BLaER1 treated with 17β-estradiol and CSF1 and Interleukin-3, amounts not matched to agents 10 nM and 100 nM (cell line): ENCODE measurements around the gene SLC28A1.
"Not testable (repeated sequence)": the region's sequence is repeated elsewhere in the genome, so short reads cannot be mapped to it uniquely, and the experiment has no call there.

ENCODE experiments used
- H3K27ac ChIP-seq, 11 experiments: shearing (Covaris generic); formaldehyde crosslinking; 2 replicates each; pipeline ENCODE4 v1.8.1; 2022
- H3K27me3 ChIP-seq, 11 experiments: shearing (Covaris generic); formaldehyde crosslinking; 2 replicates each; pipeline ENCODE4 v1.8.1; 2022
- H3K36me3 ChIP-seq, 11 experiments: shearing (Covaris generic); formaldehyde crosslinking; 2 replicates each; pipeline ENCODE4 v1.8.1; 2022
- H3K4me1 ChIP-seq, 10 experiments: shearing (Covaris generic); formaldehyde crosslinking; 2 replicates each; pipeline ENCODE4 v1.8.1; 2022
- H3K4me2 ChIP-seq, 11 experiments: shearing (Covaris generic); formaldehyde crosslinking; 2 replicates each; pipeline ENCODE4 v1.8.1; 2022
- H3K4me3 ChIP-seq, 10 experiments: shearing (Covaris generic); formaldehyde crosslinking; 2 replicates each; pipeline ENCODE4 v1.8.1; 2022
- H3K9ac ChIP-seq, 11 experiments: shearing (Covaris generic); formaldehyde crosslinking; 2 replicates each; pipeline ENCODE4 v1.8.1; 2022
- H3K9me3 ChIP-seq, 11 experiments: shearing (Covaris generic); formaldehyde crosslinking; replicated peaks in 1 of 11; 2 replicates each; pipeline ENCODE4 v1.8.1; 2022
- H4K20me1 ChIP-seq, 11 experiments: shearing (Covaris generic); formaldehyde crosslinking; 2 replicates each; pipeline ENCODE4 v1.8.1; 2022
- Cebpa-rat ChIP-seq, 11 experiments: shearing (Covaris generic); IDR thresholded peaks; 2 replicates each; pipeline ENCODE4 v1.8.1; 2022

SLC28A1 gene

DNA sequence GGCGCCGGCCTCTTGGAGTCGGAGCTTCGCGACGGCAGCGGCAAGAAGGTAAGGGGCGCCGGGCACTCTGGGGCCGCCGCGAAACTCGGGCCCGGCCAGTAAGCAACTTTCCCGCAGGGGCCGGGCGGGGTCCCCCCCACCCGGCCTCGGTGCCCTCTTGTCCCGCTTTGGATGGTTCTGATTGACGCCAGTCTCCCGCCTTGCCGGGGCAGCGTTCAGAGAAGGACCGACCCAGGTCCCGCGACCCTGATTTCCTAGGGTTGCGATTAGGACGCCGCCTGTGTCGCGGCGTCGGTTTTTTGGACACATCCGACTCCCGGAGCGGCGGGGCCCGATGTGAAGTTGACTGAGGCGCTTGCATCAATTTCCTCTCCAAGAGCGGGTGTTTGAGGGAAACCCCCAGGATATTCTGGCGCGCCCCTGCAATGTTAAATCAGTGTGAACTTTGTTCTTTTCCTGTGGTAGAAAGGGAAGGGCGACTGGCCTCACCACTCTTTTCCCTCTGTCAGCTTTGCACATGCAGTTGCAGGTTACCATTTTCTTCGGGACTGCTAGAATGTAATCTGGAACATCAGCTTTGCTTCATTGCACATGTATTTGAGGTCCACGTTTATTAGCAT lies 97.9 kb downstream of the SLC28A1 start:
- H3K9ac ChIP-seq, result peak overlapping the region; percentile 75 to 92 (median 85)
- peak overlapping the region; percentile 78 to 91 (median 85) for H3K27ac ChIP-seq
- no peaks in the 10 kb centered on the region for H3K9me3 ChIP-seq
- H3K4me3 ChIP-seq, result peak overlapping the region; percentile 69 to 92 (median 86)
- peaks cover 27 to 63% (median 57%) of the 10 kb centered on the region in 11 experiments for H3K27me3 ChIP-seq
- TF ChIP-seq Cebpa-rat (IDR thresholded peaks at IDR 0.05), result no peak
- H3K4me2 ChIP-seq, result peak overlapping the region; percentile 69 to 93 (median 89)
- peaks cover 10 to 51% (median 39%) of the 10 kb centered on the region in 11 experiments for H4K20me1 ChIP-seq
- 0 out of 22 replicates have a peak, but pooled peaks cover 0 to 5% (median 0%) of the 10 kb centered on the region in 11 experiments for H3K36me3 ChIP-seq
- peaks cover 16 to 36% (median 25%) of the 10 kb centered on the region in 10 experiments; a peak in 18 of 20 replicates for H3K4me1 ChIP-seq

GRCh38 chr15:84983294-84983693 lies 98.8 kb downstream of the SLC28A1 start:
- Histone ChIP-seq H3K9me3 (no peaks in the 10 kb centered on the region), H3K27me3 (peaks cover 27 to 62% (median 57%) of the 10 kb centered on the region in 11 experiments), H3K36me3 (0 out of 22 replicates have a peak, but pooled peaks cover 0 to 5% (median 0%) of the 10 kb centered on the region in 11 experiments), H4K20me1 (peaks cover 10 to 59% (median 41%) of the 10 kb centered on the region in 11 experiments), H3K9ac (peak overlapping the region in 3 of 11 experiments; percentile 85 to 88 (median 87); a peak in 2 of 22 replicates), H3K4me1 (peaks cover 20 to 44% (median 34%) of the 10 kb centered on the region in 10 experiments), H3K27ac (no peak overlapping the region), H3K4me3 (peak overlapping the region; percentile 69 to 92 (median 86); a peak in 13 of 20 replicates), H3K4me2 (peak overlapping the region; percentile 69 to 93 (median 89); a peak in 21 of 22 replicates)
- TF ChIP-seq Cebpa-rat (IDR thresholded peaks at IDR 0.05), result no peak

DNA sequence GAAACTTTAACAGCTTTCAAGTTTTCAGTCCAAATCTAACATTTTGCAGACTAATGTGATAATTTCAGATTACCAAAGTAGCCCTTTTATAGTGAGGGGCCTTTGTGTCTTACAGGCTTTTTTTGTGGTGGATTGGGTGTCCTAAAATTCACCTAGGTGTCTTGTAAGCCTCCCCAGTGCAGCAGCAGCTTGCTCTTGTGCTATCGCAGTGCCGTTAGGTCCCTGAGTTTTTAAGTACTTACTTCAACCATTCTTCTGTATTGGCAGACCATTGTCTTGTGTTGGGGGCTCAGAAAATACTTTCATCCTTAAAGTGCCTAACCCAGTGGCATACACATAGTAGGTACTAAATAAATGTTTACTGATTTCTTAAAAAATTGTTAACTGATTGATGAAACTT lies 99.2 kb downstream of the SLC28A1 start:
- Histone ChIP-seq H3K4me3 (peak overlapping the region in 5 of 10 experiments; percentile 69 to 92 (median 84); a peak in 5 of 20 replicates), H3K4me2 (peak overlapping the region; percentile 69 to 93 (median 89); a peak in 15 of 22 replicates), H3K27me3 (peaks cover 27 to 58% (median 53%) of the 10 kb centered on the region in 11 experiments), H3K9ac (no peak overlapping the region), H3K9me3 (no peaks in the 10 kb centered on the region), H3K36me3 (0 out of 22 replicates have a peak, but pooled peaks cover 0 to 5% (median 0%) of the 10 kb centered on the region in 11 experiments), H3K27ac (no peak overlapping the region), H4K20me1 (peaks cover 13 to 63% (median 44%) of the 10 kb centered on the region in 11 experiments), H3K4me1 (peaks cover 25 to 48% (median 38%) of the 10 kb centered on the region in 10 experiments)
- no peak for TF ChIP-seq Cebpa-rat (IDR thresholded peaks at IDR 0.05)

- H4K20me1 ChIP-seq, result peaks cover 13 to 78% (median 51%) of the 10 kb centered on the region in 11 experiments
- H3K4me2 ChIP-seq, result peak overlapping the region in 2 of 11 experiments; percentile 8 to 10; a peak in 1 of 22 replicates
- no peaks in the 10 kb centered on the region for H3K9me3 ChIP-seq
- 0 out of 22 replicates have a peak, but pooled peaks cover 0 to 5% (median 0%) of the 10 kb centered on the region in 11 experiments for H3K36me3 ChIP-seq
- peaks cover 22 to 44% (median 39%) of the 10 kb centered on the region in 11 experiments for H3K27me3 ChIP-seq
- peaks cover 37 to 57% (median 43%) of the 10 kb centered on the region in 10 experiments for H3K4me1 ChIP-seq
- no peak for TF ChIP-seq Cebpa-rat (IDR thresholded peaks at IDR 0.05)
- H3K4me3 ChIP-seq, result no peak overlapping the region
- H3K9ac ChIP-seq, result no peak overlapping the region
- H3K27ac ChIP-seq, result no peak overlapping the region
Observed at GRCh38 chr15:84985158-84985557, 100.7 kb downstream of the SLC28A1 start.

GRCh38 chr15:84987351-84987750 lies 102.9 kb downstream of the SLC28A1 start:
- not testable (repeated sequence) for H3K27ac ChIP-seq, H3K4me3 ChIP-seq, H3K36me3 ChIP-seq, H3K9ac ChIP-seq, H3K9me3 ChIP-seq
- H3K4me2 ChIP-seq, result peak overlapping the region in 3 of 11 experiments; percentile 8 to 55 (median 44); a peak in 4 of 22 replicates
- peaks cover 54 to 75% (median 60%) of the 10 kb centered on the region in 10 experiments for H3K4me1 ChIP-seq
- H4K20me1 ChIP-seq, result peaks cover 13 to 100% (median 44%) of the 10 kb centered on the region in 11 experiments
- H3K27me3 ChIP-seq, result peaks cover 17 to 32% (median 27%) of the 10 kb centered on the region in 11 experiments

GRCh38 chr15:84987949-84988624 lies 103.6 kb downstream of the SLC28A1 start:
- H3K4me1 ChIP-seq, result peaks cover 52 to 75% (median 60%) of the 10 kb centered on the region in 10 experiments
- no peak overlapping the region for H3K4me3 ChIP-seq

DNA sequence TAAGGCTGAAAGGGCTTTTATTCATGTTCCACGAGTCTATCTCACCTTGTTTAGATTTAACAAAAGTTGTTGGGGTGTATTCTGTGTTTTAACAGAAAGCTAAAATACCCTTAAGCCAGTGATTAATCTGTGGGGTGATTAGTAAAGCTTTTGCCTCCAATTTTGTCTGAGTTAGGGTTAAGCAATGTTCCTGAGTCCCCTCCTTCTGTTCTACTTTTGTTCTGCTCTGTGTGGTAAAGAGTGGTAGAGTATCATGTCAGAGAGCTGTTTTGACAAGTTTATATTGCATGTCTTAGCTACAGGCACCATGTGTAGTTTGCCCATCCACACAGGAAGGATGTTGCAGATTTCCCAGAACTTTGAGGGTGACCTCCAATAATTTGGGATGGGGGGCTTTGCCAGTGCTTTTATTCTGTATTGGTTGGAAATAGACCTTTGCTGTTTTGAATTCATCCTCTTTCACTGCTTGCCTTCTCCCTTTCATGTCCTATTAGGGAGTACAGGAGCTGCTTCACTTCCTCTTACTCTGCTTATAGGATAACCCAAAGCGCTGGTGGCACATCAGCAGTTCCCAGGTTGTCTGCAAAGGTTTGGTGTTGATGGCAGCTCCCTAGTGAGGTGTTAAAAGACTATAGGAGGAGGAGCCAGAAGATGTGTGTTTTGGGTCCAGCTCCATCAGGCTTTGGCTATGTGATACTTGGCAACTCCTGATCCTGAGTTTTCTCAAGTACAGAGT lies 104.6 kb downstream of the SLC28A1 start:
- Histone ChIP-seq H3K4me1 (peaks cover 46 to 74% (median 58%) of the 10 kb centered on the region in 10 experiments), H3K4me2 (peak overlapping the region; percentile 4 to 84 (median 55); a peak in 18 of 22 replicates), H3K4me3 (no peak overlapping the region), H3K27me3 (peaks cover 0 to 15% (median 9%) of the 10 kb centered on the region in 11 experiments; a peak in 19 of 22 replicates), H3K36me3 (0 out of 22 replicates have a peak, but pooled peaks cover 0 to 5% (median 0%) of the 10 kb centered on the region in 11 experiments), H3K27ac (no peak overlapping the region), H4K20me1 (peaks cover 3 to 95% (median 28%) of the 10 kb centered on the region in 11 experiments; a peak in 18 of 22 replicates), H3K9me3 (peaks cover 0 to 4% (median 0%) of the 10 kb centered on the region in 11 experiments; a peak in 1 of 22 replicates), H3K9ac (no peak overlapping the region)
- no peak for TF ChIP-seq Cebpa-rat (IDR thresholded peaks at IDR 0.05)

More at GRCh38 chr15:84987949-84988624, 103.6 kb downstream of the SLC28A1 start:
- Histone ChIP-seq H3K9me3 (no peaks in the 10 kb centered on the region), H3K4me2 (peak overlapping the region; percentile 4 to 84 (median 55); a peak in 20 of 22 replicates), H3K36me3 (0 out of 22 replicates have a peak, but pooled peaks cover 0 to 5% (median 0%) of the 10 kb centered on the region in 11 experiments), H4K20me1 (peaks cover 9 to 97% (median 36%) of the 10 kb centered on the region in 11 experiments; a peak in 21 of 22 replicates), H3K27me3 (peaks cover 10 to 25% (median 19%) of the 10 kb centered on the region in 11 experiments), H3K9ac (no peak overlapping the region), H3K27ac (no peak overlapping the region)
- no peak for TF ChIP-seq Cebpa-rat (IDR thresholded peaks at IDR 0.05)

GRCh38 chr15:84990507-84990906 lies 106.0 kb downstream of the SLC28A1 start:
- 0 out of 22 replicates have a peak overlapping the region, but pooled peaks of 1 of the 11 experiments have one; percentile 28 for H3K9ac ChIP-seq
- peaks cover 0 to 95% (median 17%) of the 10 kb centered on the region in 11 experiments; a peak in 16 of 22 replicates for H4K20me1 ChIP-seq
- peak overlapping the region; percentile 47 to 84 (median 62); a peak in 20 of 22 replicates for H3K4me2 ChIP-seq
- peaks cover 0 to under 1% (median 0%) of the 10 kb centered on the region in 11 experiments; a peak in 1 of 22 replicates for H3K27me3 ChIP-seq
- H3K9me3 ChIP-seq, result peaks cover 0 to 4% (median 0%) of the 10 kb centered on the region in 11 experiments; a peak in 1 of 22 replicates
- no peak for TF ChIP-seq Cebpa-rat (IDR thresholded peaks at IDR 0.05)
- H3K4me3 ChIP-seq, result peak overlapping the region in 1 of 10 experiments; percentile 20; a peak in 2 of 20 replicates
- H3K27ac ChIP-seq, result peak overlapping the region in 2 of 11 experiments; percentile 24 to 46; a peak in 3 of 22 replicates
- H3K4me1 ChIP-seq, result peaks cover 46 to 75% (median 54%) of the 10 kb centered on the region in 10 experiments
- 0 out of 22 replicates have a peak, but pooled peaks cover 0 to 4% (median 0%) of the 10 kb centered on the region in 11 experiments for H3K36me3 ChIP-seq
